G401.6 (cell line): ENCODE results near the gene PEX14.
"Not testable (repeated sequence)": the region's sequence is repeated elsewhere in the genome, so short reads cannot be mapped to it uniquely, and the experiment has no call there.

Experiments used
- FAIRE-seq: peaks from 2 replicates; lab custom pipeline; 2012; peaks lifted over from hg19 to GRCh38; lab: Jason Lieb, UNC

PEX14 gene

GRCh38 chr1:10450836-10451235 is 23.9 kb upstream of the PEX14 start:
- FAIRE-seq = peak; percentile 55

- FAIRE-seq = no peak
These were observed 23.5 kb upstream of the PEX14 start for GRCh38 chr1:10451287-10451686.

- FAIRE-seq = no peak
These were observed 18.7 kb upstream of the PEX14 start for GRCh38 chr1:10456048-10456447.

- no peak for FAIRE-seq
These were observed 18.1 kb upstream of the PEX14 start for GRCh38 chr1:10456661-10457060.

GRCh38 chr1:10457462-10457861 is 17.3 kb upstream of the PEX14 start:
- FAIRE-seq = not testable (repeated sequence)

GRCh38 chr1:10457875-10458274 is 16.9 kb upstream of the PEX14 start:
- no peak for FAIRE-seq

- no peak for FAIRE-seq
These were observed 15.6 kb upstream of the PEX14 start for GRCh38 chr1:10459184-10459583.

GRCh38 chr1:10467078-10467477 is 7.7 kb upstream of the PEX14 start:
- no peak for FAIRE-seq

- no peak for FAIRE-seq
These were observed 4.7 kb upstream of the PEX14 start for GRCh38 chr1:10470043-10470442.

GRCh38 chr1:10471411-10472219 is 3.1 kb upstream of the PEX14 start:
- no peak for FAIRE-seq

- FAIRE-seq = peak; percentile 98
These were observed 2.3 kb upstream of the PEX14 start, which contains the start of gene DFFA for GRCh38 chr1:10472220-10473144. Gene DFFA (minus strand): TSS chr1:10472529. CDS start chr1:10472458, 71 bp downstream.

GRCh38 chr1:10473145-10473765 is 1.5 kb upstream of the PEX14 start:
- FAIRE-seq = no peak

- FAIRE-seq = not testable (repeated sequence)
These were observed 489 bp upstream of the PEX14 start for GRCh38 chr1:10474309-10474612.

- FAIRE-seq = no peak
These were observed 760 bp downstream of the PEX14 start for GRCh38 chr1:10475510-10475909.

- FAIRE-seq = no peak
These were observed 4.5 kb downstream of the PEX14 start for GRCh38 chr1:10479296-10479695.

GRCh38 chr1:10480614-10481013 is 5.9 kb downstream of the PEX14 start:
- no peak for FAIRE-seq

GRCh38 chr1:10484521-10484920 is 9.8 kb downstream of the PEX14 start:
- FAIRE-seq = no peak

GRCh38 chr1:10489291-10490055 is 14.7 kb downstream of the PEX14 start:
- FAIRE-seq = no peak

- no peak for FAIRE-seq
These were observed 15.7 kb downstream of the PEX14 start for GRCh38 chr1:10490286-10490970.

- no peak for FAIRE-seq
These were observed 19.6 kb downstream of the PEX14 start for GRCh38 chr1:10494418-10494753.

- peak; percentile 90 for FAIRE-seq
These were observed 20.2 kb downstream of the PEX14 start for GRCh38 chr1:10494754-10495474.
